NCI-H1436 (cell line): ENCODE measurements around the gene CNFN.
A peak's percentile ranks its signal among the peaks of the same experiment; 100 is the strongest.

Experiments used
- DNase-seq: peaks from one replicate; lab custom pipeline; 2025; lab: John Stamatoyannopoulos, UW

Gene CNFN

DNA sequence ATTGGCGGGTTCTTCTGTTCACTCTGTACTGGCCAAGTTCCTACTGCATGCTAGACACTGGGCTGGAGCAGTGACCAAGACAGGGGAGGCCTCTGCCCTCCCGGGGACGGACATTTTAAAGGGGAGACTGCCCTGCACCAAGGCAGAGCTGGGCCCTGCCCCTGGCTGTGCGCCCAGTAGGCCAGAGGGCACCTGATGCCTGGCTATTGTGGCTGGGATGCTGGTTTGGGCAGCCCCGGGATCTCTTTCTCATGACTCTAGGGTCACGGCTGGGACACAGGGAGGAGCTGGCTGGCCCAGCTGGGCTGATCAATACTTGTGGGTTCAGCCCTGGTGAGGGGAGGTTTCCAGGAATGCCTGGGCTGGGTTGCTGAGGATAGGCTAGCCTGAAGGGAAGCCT, 19.4 kb upstream of the CNFN start:
- DNase-seq: no peak

DNA sequence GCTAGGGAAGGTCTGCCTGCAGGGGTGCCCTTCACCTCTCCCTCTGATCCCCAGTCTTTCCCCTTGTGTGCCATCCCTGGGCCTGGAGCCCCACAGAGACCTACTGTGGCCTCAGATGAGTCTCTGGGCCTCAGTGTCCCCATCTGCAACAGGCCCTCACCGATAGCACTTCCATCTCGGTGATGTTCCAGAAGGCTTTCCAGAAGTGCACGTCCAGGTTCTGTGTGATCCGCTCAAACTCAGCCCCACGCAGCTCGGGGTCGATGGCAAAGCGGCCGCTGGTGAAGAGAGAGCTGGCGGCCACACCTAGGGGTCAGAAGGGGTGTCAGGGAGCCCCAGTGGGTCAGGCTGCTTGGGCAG, 17.7 kb upstream of the CNFN start:
- DNase-seq: no peak

DNA sequence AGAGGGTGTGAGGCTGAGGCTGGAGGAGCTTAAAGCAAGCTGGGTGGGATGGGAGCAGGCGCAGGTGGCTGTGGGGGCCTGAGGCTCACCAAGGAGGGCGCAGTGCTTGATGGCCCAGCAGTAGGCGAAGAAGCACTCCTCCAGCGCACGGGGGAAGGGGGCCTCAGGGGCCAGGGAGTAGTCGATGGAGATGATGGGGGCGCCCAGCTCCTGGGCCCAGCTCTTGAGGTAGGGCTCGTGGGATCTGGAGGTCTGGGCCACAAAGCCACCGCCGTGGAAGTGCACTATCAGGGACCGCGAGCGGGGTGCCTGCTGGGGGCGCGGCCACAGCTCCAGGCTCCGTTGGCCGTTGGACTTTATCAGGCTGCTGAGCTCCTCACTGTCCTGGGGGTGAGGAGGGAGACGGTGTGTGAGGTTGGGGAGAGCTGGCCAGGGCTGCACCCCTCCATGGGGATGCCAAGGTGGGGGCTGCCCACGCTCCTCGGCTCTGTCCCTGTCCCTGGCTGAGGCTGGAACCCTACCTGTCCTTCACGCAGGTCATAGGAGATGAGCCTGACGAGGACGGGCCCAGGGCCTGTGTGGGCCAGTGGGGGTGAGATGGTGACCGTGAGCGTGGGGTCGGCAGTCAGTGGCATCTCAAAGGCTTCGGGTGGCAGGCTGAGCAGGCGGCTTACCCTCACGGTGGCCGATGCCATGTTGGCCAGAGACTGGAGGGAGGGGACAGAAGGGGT, 17.2 kb upstream of the CNFN start:
- no peak for DNase-seq

DNA sequence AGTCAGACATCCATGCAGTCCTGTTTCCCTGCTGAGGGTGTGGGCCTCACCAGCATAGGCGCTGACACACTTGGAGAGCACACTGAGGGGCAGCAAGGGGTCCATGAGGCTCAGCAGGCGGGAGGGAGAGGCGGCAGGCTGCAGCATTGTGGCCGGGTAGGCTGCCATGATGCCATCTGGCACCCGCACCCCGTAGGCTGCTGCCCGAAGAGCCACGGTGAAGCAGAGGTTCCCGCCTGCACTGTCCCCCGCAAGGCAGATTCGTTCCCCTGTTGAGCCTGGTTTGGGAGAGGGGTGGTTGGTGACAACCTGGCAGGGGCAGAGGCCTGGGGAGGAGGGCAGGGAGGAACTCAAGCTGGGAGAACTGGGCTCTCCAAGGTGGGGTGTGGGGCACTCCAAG, 16.0 kb upstream of the CNFN start:
- no peak for DNase-seq

DNA sequence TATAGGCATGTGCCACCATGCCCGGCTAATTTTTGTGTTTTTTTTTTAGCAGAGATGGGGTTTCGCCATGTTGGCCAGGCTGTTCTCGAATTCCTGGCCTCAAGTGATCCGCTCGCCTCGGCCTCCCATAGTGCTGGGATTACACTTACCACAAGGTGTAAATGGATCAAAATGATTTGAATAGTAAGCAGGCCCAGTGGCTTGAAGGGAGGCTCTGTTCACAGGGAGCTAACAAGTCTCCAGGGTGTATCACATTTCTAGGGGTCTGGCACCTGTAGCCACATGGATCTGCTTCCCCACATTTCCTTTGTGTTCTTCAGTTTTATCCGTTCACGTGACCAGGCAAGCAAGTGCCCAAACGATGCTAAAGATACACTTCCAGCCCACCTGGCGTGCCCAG, 13.5 kb upstream of the CNFN start:
- DNase-seq: no peak

DNA sequence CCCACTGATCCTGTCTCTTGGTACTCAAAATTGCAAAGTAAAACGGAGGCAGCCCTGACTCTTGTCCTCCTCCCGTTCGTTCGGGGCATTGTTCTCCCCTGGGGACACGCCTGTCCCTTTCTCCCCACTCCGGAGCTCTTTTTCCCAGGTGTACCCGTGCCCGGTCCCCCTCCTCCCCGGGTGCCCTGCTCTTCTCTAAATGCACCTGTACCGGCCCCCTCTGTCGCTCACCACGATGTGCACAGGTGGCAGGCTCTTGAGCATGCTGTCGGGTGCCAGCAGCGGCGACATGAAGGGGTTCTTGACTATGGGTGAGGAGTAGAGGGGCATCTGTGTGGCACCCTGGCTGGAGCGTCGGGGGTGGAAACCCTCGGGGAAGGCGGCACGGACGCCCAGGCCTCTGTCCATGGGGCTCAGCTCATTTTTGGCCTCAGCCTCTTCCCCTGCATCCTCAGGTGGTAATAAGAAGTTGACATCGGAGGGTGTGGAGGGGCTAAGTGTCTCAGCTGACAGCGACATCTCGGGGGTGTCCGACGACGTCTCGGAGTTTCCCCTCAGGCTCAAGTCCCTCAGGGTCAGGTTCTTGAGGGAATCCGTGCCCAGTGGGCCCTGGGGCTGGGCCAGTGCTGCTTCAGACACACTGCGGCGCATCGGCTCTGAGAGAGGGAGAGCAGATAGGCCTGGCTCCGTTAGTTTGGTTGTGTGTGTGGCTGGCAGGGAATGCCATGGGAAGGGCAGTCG, 12.4 kb upstream of the CNFN start:
- DNase-seq: no peak

DNA sequence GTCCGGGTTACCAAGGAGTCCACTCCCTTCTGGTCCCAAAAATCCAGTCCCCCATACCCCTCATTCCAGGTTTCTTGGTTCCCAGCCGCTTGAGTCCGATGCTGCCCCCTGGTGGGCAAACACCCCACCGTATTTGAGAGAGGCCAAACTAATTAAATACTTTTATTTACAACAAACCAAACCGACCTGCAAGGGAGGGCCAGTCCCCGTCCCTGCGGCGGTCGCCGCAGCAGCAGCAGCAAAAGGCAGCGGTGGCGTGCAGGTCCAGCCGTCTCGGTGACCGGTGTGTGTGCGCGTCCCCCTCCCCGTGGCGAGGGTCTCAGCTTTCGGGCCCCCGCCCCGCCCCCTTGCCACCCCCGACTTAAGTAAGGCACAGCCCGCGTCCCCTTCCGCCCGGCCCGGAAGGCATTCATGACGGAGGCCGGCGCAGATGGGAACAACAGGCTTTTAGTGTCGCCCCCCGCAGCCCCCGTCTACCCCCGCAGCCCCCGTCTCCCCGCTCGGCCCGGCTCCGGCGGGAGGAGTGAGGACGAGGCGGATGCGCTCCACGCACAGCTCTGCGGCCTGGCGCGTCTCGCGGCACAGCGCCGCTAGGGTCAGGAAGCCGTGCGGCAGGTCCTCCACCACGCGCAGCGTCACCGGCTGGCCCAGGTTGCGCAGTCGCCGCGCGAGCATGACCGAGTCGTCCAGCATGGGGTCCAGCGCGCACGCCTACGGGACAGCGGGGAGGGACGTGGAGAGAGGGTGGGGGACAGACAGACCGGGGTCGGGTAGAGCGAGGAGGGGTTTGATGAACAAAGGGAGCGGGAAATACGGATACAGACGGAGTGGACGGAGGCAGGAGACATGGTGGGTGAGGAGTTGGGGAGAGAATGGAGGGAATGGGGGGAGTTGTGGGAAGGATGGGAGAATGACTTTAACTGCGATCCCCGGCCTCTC, 11.5 kb upstream of the CNFN start:
- peak; percentile 39 for DNase-seq

DNA sequence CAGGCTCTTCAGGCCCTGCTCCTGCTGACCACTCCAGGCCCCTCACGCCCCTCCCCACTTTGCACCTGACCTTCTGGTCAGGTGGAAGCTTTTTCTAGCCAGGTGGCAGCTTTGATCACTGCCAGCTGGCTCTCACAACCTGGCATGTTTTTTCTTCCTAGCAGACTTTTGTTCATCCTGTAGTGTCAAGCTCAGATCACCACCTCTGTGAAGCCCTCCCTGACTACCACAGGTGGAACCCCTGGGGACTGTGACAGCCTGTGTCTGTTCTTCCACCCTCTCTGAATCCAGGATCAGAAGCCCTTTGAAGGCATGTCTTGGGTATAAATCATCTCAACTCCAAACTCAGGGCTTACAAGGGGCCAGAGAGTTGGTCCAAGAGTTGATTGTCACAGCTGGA, 10.3 kb upstream of the CNFN start:
- no peak for DNase-seq

DNA sequence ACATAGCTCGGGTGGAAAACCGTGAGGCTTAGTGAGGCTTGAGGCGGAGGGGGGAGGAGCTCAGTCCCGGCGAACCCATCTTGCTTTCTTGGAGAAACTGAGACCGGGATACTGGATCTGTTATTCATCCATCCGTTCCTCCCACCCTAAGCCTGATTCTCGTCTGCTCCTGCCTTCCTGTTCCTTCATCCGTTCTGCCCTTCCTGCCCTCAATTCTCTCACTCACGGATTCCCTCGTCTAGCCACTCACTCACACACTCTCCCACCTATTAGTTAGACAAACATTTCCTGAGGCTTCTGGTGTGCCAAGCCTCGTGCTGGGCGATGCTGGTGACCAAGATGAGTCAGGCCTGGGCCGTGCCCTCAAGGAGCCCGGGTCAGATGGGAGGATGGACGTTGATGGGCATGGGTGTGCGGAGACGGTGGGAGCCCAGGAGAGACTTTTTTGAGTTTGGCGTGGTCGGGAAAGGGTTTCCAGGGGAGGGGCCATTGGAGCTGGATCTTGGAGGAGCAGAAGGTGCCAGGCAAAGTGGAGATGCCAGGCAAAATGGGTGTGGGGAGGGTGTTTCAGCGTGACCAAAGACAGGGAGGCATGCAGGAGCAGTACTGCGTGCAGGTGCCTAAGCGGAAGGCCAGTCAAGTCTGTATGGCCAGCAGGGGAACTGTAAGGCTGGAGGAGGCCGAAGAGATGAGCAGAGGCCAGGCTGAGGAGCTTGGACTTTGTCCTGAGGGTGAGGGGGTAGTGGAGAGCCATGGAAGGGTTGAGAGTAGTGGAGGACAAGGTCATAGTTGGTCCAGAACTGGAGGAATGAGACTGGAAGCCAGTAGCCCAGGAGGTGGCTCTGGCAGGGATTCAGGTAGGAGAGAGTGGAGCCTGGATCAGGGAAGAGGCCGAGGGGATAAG, 7.4 kb upstream of the CNFN start:
- no peak for DNase-seq

DNA sequence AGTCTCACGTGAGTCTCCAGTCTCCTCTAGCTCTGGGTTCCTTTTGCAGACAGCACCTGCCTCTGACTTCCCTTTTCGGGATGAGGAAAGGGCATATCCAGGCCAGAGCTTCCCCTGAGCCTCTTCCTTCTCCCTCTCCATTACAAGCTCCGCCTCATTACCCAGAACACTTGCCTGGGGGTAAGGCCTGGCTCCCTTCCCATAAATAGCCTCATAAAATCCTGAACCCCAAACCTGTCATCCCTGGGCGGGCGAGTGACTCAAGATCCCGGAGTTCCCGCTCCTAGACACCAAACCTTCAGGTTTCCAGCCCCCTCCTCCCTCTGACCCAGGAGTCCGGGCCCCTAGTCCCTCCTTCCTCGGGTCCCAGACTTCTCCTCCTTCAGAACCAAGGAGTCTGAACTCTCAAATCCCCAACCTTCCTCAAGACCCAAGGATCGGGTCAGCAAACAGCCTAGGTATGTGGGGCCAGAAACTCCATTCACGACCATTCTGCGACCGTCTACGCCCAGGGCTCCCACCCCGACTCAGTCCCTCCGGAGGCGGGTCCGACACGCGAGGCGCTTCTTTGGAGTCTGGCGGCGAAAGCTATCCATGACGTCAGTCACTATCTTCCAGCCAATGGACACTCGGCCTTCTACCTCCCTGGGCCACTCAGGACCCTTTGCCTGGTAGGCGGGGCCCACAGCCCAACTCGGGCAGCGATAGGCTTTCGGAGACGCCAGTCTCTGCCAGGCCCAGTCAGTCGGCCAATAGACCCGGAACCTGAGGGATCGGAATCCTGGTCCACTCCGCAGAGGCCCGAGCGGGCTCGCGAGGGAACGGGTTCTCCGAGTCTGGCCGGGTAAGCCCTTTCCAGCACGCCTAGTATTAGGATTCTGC, 6.5 kb upstream of the CNFN start:
- peak; percentile 98 for DNase-seq

DNA sequence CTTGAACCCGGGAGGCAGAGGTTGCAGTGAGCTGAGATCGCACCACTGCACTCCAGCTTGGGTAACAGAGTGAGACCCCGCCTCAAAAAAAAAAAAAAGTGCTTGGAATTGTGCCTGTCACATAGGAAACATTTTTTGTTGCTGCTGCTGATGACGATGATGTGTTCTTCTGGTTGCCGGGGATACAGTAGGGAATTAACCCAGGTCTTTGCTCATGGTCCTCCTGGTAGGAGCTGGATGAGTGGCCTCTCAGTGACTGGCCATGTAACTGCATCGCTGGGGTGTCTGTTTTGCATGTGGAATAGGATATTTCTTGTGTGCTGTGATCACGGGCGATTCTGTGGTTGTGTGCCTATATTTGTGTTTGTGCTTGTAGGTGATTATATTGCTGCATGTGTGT, 4.7 kb upstream of the CNFN start:
- no peak for DNase-seq

DNA sequence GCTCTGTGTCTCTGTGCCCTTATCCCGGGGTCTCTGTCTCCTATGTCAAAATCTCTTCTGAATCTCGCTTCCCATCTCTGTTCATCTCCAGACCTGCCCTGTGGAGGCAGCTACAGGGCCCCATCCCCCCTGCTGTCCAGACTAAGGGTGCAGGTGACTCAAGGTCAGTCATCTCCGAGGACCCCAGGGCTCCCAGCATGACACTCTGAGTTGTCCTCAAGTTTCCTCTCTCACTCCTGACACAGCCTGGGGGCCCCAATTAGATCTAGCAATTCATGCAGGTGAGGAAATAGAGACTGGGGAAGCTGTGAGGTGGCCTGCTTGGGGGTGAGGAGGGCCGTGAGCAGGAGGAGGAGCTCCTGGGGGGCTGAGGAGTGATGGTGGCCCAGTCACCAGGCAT, 2.1 kb upstream of the CNFN start:
- DNase-seq: no peak

DNA sequence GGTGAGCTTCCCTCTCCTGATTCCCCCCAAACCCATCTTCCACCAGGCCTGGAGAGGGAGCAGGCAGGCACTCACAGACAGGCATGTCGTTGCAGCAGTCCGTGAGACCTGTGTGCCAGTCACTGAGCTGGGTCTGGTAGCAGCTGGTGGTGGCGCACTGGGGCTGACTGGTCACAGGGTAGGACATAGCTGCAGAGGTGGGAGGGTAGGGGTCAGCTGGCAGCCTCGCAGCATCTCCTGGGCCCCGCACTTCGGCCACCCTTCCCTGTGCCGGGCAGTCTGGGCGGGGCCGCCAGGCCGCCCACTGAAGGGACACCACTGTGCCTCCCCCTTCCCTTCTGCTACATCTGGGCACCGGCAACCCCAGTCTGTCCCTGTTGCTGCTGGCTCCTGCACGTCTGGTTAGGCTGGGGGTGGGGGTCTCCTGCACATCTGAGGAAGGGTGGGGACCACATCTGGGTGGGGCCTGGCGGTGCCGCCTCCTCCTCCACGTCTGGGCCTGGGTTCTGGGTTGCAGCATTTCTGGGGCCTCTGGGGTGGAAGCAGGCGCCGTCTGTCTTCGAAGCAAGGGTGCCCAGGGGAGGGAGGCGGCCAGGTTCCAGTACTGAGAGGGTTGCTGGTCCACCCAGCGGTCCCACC, 1.1 kb downstream of the CNFN start:
- DNase-seq: no peak

DNA sequence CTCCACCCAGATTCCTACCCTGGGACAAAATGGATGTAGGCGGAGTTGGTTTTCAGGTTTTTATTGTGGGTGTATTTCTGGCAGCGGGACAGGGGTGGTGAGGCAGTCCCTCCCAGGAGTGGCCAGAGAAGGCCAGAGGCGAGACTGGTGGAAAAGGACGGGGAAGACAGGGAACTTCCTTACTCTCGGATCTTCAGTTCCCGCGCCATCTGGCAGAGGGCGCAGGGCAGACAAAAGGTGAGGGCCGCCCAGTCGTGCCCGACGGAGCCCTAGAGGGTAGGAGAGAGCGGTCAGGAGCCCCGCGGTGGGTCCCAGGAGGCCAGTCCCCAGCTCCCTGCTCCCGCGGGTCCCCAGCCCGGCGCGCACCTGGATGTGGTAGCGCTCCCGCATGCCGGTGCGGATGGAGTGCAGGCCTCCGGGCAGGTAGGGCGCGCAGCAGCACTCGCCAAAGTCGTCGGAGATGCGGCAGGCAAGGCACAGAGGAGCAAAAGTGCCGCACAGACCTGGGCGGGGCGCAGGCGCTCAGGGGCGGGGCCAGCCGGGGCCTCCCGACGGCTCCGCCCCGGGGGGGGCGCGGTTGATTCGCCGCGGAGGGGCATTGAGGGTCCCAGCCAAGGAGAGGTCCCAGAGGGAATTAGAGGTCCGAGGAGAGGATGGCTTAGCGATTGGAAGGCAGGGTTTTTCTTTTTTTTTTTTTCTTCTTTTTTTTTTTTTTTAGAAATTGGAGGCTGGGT, 3.0 kb downstream of the CNFN start:
- DNase-seq: peak; percentile 74

DNA sequence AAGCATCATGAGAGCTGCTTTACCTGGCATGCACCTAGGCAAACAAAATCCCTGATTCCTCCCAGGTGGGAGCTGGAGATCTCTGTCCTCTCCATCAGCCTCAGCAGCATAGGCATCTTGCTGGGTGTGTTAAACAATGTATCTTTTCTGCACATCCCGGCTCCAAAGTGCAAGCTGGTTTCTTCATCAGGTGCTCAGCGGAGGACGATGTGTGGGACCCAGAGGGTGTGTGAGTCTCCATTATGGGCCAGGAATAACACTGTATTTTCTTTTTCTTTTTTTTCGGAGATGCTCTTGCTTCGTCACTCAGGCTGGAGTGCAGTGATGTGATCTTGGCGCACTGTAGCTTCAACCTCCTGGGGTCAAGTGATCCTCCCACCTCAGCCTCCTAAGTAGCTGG, 9.9 kb downstream of the CNFN start:
- DNase-seq: no peak

DNA sequence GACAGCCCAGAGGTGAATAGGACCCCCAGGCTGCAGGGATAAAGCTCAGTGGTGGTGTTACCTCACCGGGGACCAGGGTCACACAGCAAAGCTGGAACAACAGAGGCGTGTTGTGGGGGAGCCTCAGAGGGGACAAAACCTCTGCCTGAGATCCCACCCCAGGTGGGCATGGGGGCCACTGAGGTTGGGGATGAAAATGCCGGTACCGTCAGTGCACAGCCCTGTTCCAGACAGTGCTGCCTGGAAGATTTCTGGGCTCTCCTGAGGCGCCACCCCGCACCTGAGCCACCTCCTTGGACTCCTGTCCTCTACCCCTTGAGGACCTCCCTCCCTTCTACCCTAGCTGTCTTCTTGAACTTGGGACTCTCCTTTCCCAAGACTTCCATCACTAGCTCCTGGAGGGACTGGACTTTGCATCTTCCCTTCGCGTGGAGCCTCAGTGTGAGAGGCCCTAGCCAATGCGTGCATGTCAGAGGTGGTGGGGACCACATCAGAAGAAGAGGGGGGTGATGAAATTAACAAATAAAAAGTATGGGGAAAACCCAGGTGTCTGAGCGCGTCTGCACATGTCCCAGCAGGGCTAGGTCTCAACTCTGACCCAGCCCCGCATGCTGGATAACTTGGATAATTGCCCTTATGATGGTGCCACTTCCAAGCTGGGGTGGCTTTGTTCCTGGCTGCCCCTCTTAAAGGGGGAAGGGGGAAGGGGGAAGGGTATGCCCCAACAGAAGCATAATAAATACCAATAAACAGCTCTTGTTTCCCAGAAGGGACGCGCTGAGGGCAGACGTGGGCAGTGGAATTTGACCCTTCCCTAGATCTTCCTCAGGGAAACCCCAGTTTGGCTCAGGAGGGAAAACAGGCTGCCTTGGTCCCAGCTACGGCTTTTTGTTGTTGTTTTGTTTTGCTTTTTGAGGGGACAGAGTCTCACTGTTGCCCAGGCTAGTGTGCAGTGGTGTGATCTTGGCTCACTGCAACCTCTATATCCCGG, 11.6 kb downstream of the CNFN start:
- DNase-seq: no peak

DNA sequence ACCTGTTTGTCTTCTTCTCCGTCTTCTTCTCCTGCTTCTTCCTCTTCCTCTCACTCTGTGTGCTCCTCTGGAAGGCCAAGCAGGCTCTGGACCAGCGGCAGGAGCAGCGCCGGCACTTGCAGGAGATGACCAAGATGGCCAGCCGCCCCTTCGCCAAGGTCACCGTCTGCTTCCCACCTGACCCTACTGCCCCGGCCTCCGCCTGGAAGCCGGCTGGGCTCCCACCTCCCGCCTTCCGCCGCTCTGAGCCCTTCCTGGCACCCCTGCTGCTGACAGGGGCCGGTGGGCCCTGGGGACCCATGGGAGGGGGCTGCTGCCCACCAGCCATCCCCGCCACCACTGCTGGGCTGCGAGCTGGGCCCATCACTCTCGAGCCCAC, 13.9 kb downstream of the CNFN start:
- DNase-seq: no peak

DNA sequence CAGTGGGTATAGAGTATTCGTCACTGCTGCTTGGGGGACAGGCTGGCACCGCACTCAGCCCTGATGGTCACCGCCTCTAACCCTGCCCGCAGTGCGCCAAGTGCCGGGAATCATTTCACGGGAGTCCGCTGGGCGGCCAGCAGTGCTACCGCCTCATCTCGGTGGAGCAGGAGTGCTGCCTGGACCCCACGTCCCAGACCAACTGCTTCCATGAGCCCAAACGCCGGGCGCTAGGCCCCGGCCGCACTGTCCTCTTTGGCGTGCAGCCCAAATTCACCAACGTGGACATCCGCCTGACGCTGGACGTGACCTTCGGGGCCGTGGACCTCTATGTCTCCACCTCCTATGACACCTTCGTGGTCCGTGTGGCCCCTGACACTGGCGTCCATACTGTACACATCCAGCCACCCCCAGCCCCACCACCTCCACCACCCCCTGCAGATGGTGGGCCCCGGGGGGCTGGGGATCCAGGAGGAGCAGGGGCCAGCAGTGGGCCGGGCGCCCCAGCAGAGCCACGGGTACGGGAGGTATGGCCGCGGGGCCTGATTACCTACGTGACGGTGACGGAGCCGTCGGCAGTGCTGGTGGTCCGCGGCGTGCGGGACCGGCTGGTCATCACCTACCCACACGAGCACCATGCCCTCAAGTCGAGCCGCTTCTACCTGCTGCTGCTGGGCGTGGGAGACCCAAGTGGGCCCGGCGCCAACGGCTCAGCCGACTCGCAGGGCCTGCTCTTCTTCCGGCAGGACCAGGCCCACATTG, 14.5 kb downstream of the CNFN start:
- DNase-seq: no peak
